Activated T-cell treated with anti-CD3 and anti-CD28 coated beads, Interleukin-2, amount 50 U/mL, for 4 hours (primary cell): ENCODE results near the gene CYP2U1. TPM values are rescaled to one million over a fixed set of nuclear protein-coding genes. Genes with fewer than 3 reads are reported as not detected.

ENCODE experiments used
- ATAC-seq, 2 donors: fragments of 200-7000 bp; cut with Tn5 transposase; one replicate each; pipeline ENCODE4 v1.10.0; 2021
- DNase-seq: peaks from one replicate; pipeline ENCODE4 v3.0.0-alpha.2; 2020
- H3K27me3 Mint-ChIP-seq: one replicate; pipeline ENCODE4 v1.8.0; 2021; ENCODE audit warnings: low read depth, mixed read lengths
- H3K36me3 Mint-ChIP-seq: one replicate; pipeline ENCODE4 v1.8.0; 2022; ENCODE audit warnings: mixed read lengths; ENCODE audit not compliant: insufficient read depth
- H3K4me1 Mint-ChIP-seq: one replicate; pipeline ENCODE4 v1.8.0; 2021; ENCODE audit warnings: low read depth, mixed read lengths
- H3K4me3 Mint-ChIP-seq: one replicate; pipeline ENCODE4 v1.8.0; 2021; ENCODE audit warnings: mild to moderate bottlenecking, moderate library complexity, mixed read lengths
- H3K9me3 Mint-ChIP-seq: one replicate; pipeline ENCODE4 v1.8.0; 2021; ENCODE audit warnings: mixed read lengths
- total RNA-seq, 3 donors: library from RNA; stranded (reverse); gene quantifications; one replicate each; pipeline ENCODE4 v1.2.1, GENCODE V29; 2021

Gene CYP2U1
- total RNA-seq, 3 donors from 2014 or later = 1.3 to 2.2 (median 2.0) TPM

DNA sequence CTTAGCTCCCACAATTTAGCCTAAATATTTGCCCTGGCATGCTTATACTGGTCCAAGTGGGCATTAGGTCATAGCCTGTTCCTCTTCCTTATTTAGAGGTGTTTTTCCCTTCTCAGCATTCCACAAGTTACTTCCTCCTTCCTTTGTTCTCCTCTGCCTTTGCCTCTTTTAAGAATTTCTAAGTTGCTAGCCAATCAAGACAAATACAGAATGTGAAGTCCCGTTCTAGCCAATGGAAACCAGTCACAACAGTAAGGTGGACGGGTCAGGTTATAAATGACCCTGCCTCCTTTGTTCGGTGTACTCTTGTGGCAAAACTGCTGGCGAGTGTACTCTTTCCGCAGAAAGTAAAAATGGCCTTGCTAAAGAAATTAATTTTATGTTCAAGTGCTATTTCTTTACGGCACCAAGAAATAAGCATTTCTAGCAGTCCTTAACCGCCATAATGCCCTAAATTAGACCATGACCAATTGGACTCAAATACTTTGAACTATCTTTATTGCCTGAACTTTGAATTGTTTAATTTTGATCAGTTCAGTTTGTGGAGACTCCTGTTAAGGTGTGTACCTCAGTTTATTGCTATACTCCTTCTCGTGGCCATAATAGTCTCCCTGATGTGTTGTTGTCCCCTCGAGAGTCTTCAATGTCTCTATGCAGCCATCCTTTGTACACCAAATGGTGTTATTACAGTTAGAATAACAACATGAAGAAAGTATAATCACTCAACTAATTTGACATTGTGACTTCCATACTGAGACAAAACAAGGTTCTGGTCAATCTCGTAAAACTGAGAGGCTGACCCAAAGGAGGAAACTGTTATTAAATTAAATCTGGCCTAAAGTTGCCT is 56.8 kb downstream of the CYP2U1 start:
- peaks cover 1% of the 10 kb centered on the region for H3K36me3 Mint-ChIP-seq
- H3K27me3 Mint-ChIP-seq = no peaks in the 10 kb centered on the region
- DNase-seq = no peak
- H3K9me3 Mint-ChIP-seq = no peaks in the 10 kb centered on the region
- no peak overlapping the region for H3K4me3 Mint-ChIP-seq
- no peak for ATAC-seq
- peaks cover 39% of the 10 kb centered on the region for H3K4me1 Mint-ChIP-seq

DNA sequence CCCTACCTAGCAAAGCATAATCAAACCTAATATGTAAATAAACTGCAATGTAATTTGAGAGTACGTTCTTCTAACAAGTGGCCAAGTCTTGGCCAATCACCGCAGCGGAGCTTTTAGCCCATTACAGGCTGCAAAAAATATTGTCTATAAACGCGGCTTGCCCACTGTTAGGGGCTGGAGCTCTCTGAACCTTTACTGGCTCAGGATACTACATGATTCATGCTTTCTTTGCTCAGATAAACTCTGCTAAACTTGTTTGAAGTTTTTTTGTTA is 57.4 kb downstream of the CYP2U1 start:
- H3K27me3 Mint-ChIP-seq = no peaks in the 10 kb centered on the region
- H3K9me3 Mint-ChIP-seq = no peaks in the 10 kb centered on the region
- DNase-seq (no peak), ATAC-seq (no peak)
- H3K36me3 Mint-ChIP-seq = peaks cover 1% of the 10 kb centered on the region
- H3K4me1 Mint-ChIP-seq = peaks cover 43% of the 10 kb centered on the region
- H3K4me3 Mint-ChIP-seq = no peak overlapping the region

DNA sequence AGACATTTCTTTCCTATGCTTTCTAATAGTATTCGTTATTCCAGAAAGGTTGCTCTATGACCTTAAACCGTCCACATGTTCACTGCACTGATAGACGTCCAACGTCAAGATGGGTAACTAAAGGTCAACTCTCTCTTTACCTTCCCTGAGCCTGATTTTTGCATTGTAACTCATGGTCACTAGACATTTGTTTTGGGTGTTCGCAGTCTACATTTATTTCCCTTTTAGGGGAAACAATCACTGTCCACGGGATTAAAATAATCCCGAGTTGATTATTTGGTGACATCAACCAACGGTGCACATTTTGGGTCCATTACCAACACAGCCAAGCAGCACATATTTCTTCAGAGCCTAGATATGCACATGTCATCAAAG is 57.8 kb downstream of the CYP2U1 start:
- Mint-ChIP-seq H3K27me3 (no peaks in the 10 kb centered on the region), H3K4me1 (peaks cover 45% of the 10 kb centered on the region), H3K36me3 (peaks cover 1% of the 10 kb centered on the region), H3K9me3 (no peaks in the 10 kb centered on the region), H3K4me3 (peak overlapping the region; percentile 96)
- no peak for ATAC-seq
- no peak for DNase-seq

DNA sequence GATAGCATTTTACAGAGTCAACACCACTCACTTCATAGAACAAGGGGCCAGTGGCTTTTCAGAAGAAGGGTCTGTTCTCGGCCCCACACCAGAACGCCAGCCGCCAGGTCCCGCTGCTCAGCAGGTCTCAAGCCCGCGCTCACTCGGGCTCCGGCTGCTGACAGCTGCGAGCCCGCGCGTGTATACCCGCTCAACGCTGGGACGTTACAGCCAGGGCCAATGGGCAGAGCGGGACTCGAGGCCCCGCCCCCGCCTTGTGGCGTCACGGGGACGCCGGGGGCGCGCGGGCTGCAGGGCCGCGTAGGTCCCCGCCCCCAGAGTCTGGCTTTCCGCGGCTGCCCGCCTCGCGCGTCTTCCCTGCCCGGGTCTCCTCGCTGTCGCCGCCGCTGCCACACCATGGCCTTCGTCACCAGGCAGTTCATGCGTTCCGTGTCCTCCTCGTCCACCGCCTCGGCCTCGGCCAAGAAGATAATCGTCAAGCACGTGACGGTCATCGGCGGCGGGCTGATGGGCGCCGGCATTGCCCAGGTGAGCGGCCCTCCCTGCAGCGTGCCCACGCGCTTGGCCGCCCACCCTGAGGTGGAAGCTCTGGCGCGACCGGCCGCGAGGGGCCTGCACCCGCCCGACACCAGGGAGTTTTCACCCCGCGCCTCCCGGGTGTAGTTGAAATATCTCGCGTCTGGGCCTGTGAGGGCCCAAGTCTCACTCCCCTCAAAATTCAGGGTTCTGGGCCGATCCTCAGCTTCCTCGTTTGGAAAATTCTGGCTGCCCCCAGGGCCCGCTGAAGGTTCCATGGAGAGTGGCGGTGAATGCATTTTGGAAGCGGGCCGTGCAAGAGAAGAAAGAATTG is 58.4 kb downstream of the CYP2U1 start, which contains the start of gene HADH:
Gene HADH, plus strand, starts transcription at position 353 of the 850 bp plus-strand sequence. Its CDS starts 44 bp downstream, at position 397.
- Mint-ChIP-seq H3K4me3 (peak within 1 kb of the TSS; percentile 96), H3K4me1 (peaks cover 42% of the 10 kb centered on the region), H3K27me3 (no peaks in the 10 kb centered on the region), H3K9me3 (no peaks in the 10 kb centered on the region), H3K36me3 (peaks cover 1% of the 10 kb centered on the region)
- ATAC-seq (peak; percentile 98 to 99), DNase-seq (peak; percentile 91)

DNA sequence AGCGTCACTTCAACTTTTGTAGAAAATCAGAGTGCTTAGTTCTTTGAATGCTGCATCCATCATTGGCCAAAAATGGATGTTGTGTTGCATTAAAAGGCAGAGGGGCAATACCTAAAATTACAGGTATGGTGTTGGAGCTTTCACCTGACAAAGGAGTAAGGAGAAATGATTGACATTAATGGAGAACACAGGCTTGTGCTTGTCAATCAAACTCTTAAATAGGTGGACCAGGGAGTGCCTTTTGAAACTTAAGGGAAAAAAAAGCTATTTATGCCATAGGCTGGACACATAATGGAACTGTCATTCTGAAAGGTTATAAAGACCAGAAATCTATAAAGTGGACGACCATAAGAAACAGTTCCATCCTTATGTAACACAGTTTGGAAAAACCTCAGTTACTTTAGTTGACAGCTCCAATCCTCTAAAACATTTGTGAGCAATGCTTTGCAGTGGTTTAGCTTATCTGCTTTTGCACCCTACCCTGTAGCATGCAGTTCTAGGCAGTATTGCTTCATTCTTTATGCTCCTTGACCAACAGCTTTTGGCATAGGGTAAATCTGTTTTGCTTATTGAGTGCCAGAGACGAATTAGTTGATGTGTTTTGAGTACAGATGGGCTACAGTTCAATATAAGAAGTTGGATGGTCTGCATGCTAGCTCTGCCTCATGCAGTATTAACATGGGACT is 60.7 kb downstream of the CYP2U1 start:
- Mint-ChIP-seq H3K27me3 (no peaks in the 10 kb centered on the region), H3K4me1 (peaks cover 45% of the 10 kb centered on the region), H3K36me3 (peaks cover 14% of the 10 kb centered on the region), H3K4me3 (no peak overlapping the region), H3K9me3 (no peaks in the 10 kb centered on the region)
- ATAC-seq = no peak
- no peak for DNase-seq

DNA sequence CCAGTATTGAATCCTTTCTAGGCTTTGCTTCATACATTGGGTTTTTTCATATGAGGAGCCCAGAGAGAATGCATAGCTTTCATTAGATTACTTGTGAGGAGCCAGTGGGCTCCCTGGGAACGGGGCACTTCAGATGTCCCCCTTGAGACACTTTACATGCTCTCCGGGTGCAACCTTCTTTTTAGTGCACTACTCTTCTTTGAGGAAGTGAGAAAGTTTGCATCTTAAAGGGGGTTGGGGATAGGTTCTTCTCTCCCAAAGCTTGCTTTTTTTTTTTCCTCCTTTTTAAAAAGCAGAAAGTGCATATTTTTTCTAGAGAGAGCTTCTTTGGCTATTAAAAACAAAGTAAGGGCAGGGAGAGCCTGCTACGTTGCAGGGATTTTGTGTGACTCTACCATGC is 62.6 kb downstream of the CYP2U1 start:
- peaks cover 40% of the 10 kb centered on the region for H3K4me1 Mint-ChIP-seq
- DNase-seq = no peak
- no peaks in the 10 kb centered on the region for H3K9me3 Mint-ChIP-seq
- H3K27me3 Mint-ChIP-seq = no peaks in the 10 kb centered on the region
- H3K4me3 Mint-ChIP-seq = no peak overlapping the region
- no peak for ATAC-seq
- H3K36me3 Mint-ChIP-seq = peaks cover 17% of the 10 kb centered on the region

DNA sequence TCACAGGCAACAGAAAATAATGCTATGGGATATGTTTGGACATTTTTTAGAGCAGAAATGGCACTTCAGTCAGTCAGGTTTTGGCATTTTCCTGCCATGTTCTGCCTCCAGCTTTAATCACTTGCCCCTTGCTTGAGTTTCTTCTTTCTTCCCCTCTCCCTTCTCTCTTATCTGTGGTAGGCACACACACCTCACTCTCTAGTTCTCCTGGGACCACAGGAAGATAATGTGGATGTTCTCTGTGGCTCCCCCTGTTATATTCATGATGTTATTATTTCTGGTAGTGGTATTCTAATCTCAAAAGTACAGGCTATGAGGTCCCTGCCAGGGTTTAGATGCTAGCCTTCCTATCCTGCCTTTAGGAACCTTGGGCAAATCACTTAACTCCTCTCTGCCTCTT is 63.5 kb downstream of the CYP2U1 start:
- ATAC-seq = no peak
- Mint-ChIP-seq H3K4me3 (no peak overlapping the region), H3K4me1 (peaks cover 35% of the 10 kb centered on the region), H3K36me3 (peaks cover 17% of the 10 kb centered on the region), H3K27me3 (no peaks in the 10 kb centered on the region), H3K9me3 (no peaks in the 10 kb centered on the region)
- no peak for DNase-seq

DNA sequence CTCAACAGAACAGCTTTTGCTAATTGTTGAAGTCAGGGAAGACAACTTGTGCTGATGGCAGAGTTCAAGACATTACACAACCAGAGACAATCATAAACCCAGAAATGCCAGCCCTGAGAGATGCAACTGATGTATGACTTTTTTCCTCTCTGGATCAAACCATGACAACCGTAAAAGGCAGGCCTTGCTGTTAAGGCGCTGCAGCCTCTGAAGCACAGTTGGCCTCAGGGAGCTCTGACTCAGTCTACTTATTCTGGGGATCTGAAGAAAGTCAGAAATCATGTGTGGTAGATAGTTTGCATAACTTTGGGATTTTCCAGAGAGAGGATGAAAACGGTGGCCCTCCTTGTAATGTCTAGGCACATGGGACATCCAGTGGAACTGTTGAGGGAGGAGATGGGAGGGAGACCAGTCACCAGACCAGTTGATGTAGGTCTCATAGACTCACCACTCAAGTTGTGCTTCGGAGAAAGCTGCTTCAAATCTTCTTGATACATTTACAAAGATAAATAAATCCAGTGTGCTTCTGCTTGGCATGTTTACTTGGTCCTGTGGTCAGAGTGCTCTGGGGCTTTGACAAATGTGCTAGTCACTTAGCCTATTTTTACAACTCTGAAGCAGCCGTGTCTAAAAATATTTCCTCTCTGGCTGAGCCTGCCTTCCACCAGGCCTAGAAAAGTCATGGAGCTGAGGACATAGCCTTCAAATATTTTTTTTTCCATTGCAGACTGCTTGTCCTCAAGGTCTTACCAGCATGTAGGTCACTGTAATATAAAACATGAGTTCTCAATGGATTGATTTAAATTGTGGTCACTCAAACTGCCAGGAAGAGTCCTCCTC is 65.8 kb downstream of the CYP2U1 start:
- H3K27me3 Mint-ChIP-seq = no peaks in the 10 kb centered on the region
- ATAC-seq (no peak), DNase-seq (no peak)
- H3K36me3 Mint-ChIP-seq = peaks cover 25% of the 10 kb centered on the region
- no peaks in the 10 kb centered on the region for H3K9me3 Mint-ChIP-seq
- H3K4me1 Mint-ChIP-seq = peaks cover 21% of the 10 kb centered on the region
- H3K4me3 Mint-ChIP-seq = no peak overlapping the region

DNA sequence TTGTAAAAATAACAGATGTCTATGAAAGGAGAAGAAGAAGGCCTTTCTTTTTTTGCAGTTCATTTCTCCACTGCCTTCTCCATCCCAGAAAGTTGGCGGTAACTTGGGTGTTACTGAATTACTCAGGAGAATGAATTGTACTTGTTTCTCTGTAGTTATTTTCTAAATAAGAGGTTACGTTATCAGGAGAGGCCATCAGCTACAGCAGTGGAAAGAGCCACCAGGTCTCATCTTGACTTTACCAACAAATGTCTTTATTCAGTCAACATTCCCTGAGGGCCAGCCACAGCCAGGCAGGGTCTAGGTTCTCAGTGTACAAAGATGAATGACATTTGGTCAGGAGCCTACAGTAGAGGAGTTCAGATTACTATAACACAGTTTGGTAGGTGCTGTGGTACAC is 66.4 kb downstream of the CYP2U1 start:
- ATAC-seq (no peak), DNase-seq (no peak)
- H3K9me3 Mint-ChIP-seq = no peaks in the 10 kb centered on the region
- peaks cover 20% of the 10 kb centered on the region for H3K4me1 Mint-ChIP-seq
- H3K4me3 Mint-ChIP-seq = no peak overlapping the region
- H3K27me3 Mint-ChIP-seq = no peaks in the 10 kb centered on the region
- peaks cover 25% of the 10 kb centered on the region for H3K36me3 Mint-ChIP-seq

DNA sequence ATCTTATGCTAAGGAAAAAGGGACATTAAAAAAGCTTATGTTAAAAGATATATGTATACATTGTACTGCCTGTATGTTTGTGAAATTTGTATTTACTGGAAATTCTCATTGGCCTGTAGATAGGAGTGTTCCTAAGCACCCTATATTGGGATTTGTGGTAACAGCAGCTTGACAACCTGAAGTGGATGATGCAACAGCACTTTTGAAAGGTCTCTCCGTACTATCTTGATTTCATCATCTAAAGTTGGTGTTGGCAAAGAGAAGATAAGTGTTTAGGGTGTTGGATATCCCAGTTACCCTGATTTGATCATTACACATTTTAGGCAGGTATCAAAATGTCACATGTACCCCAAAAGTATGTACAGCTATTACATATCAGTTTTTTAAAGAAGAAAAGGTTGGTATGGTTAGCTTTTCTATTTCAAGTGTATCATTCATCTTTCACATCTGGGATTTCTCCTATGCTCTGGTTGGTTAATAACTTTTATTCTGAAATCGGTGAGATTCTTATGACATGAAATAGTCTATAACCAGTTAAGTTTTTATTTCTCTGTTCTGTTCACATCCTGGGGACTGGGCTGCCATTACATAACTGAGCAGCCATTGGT is 68.7 kb downstream of the CYP2U1 start:
- H3K4me3 Mint-ChIP-seq = no peak overlapping the region
- no peaks in the 10 kb centered on the region for H3K9me3 Mint-ChIP-seq
- H3K4me1 Mint-ChIP-seq = peaks cover 28% of the 10 kb centered on the region
- ATAC-seq (no peak), DNase-seq (no peak)
- H3K27me3 Mint-ChIP-seq = no peaks in the 10 kb centered on the region
- H3K36me3 Mint-ChIP-seq = peaks cover 26% of the 10 kb centered on the region

DNA sequence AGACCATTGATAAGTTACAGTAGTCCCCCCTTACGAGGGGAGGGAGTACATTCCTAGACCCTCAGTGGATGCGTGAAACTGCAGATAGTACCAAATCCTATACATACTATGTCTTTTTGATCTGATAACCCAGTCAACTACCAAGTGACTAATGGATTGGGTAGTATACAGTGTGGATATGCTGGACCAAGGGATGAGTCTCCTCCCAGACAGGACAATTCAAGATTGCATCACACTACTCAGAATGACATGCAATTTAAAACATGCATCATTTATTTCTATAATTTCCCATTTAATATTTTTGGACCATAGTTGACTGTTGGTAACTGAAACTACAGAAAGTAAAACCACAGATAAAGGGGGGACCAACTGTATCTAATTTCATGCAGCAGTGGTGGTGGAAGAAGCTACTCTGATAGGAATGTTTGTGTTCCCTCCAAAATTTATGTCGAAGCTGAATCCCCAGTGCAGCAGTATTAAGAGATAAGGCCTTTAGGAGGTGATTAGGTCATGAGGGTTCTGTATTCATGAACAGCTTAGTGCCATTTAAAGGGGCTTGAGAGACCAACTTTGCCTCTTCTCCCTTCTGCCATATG is 70.3 kb downstream of the CYP2U1 start:
- peaks cover 26% of the 10 kb centered on the region for H3K4me1 Mint-ChIP-seq
- H3K27me3 Mint-ChIP-seq = no peaks in the 10 kb centered on the region
- H3K9me3 Mint-ChIP-seq = no peaks in the 10 kb centered on the region
- DNase-seq = no peak
- H3K4me3 Mint-ChIP-seq = no peak overlapping the region
- H3K36me3 Mint-ChIP-seq = peaks cover 18% of the 10 kb centered on the region
- ATAC-seq = no peak
